Measurements from ENCODE around the gene AMBN. TPM values are rescaled to one million over a fixed set of nuclear protein-coding genes. Genes with fewer than 3 reads are reported as not detected.

AMBN gene
- total and polyA plus RNA-seq, 2 of the 13 experiments (the other 11 are each of a cell fraction or from before 2014, with no cell fraction given): not detected

DNA sequence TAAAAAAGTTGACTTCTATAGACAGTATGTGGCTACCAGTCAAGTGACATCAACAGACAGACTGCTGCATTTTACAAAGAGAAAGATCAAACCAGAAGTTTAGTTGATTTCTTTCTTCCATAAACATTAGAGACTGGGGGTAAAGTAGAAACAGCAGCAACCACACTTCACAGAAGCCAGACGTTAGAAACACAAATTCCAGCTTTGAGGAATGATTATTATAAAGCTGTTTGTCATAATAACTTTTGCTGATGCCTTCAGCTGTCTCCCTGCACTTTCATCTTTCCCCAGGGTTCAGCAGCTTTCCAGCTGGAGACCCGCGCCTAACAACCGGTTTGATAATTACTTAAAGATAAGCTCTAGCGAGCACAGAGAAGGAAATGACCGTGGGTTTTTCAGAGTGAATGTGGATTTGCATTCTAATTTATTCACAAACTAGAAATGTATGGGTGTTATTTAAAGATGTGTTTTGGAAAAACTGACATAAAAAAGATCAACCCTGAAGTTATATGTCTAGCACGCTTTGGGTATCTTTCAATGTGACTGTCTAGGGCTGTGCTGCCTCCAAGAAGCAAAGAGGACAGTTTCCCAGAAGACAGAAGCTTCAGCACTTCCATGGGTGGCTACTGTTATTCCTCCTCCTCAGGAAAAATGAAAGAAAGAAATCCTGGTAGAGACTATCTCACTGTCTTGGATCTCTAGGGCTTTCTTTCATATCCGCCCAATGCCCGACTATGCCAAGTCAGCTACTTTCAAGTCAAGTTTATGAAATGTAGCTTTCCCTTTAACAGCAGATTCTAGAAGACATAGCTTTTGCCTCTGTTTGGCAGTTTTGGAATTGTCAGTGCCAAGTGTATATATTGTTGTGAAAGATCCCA is 21.5 kb downstream of the AMBN start:
- no peak for TF ChIP-seq ZNF720 (CRISPR knock-in tag; IDR thresholded peaks at IDR 0.05)
- no peak for TF ChIP-seq KDM4B (CRISPR knock-in tag; IDR thresholded peaks at IDR 0.05)
- no peak for TF ChIP-seq SOX5 (CRISPR knock-in tag; IDR thresholded peaks at IDR 0.05; ENCODE audit: borderline replicate concordance)
- TF ChIP-seq, protein P1, sequence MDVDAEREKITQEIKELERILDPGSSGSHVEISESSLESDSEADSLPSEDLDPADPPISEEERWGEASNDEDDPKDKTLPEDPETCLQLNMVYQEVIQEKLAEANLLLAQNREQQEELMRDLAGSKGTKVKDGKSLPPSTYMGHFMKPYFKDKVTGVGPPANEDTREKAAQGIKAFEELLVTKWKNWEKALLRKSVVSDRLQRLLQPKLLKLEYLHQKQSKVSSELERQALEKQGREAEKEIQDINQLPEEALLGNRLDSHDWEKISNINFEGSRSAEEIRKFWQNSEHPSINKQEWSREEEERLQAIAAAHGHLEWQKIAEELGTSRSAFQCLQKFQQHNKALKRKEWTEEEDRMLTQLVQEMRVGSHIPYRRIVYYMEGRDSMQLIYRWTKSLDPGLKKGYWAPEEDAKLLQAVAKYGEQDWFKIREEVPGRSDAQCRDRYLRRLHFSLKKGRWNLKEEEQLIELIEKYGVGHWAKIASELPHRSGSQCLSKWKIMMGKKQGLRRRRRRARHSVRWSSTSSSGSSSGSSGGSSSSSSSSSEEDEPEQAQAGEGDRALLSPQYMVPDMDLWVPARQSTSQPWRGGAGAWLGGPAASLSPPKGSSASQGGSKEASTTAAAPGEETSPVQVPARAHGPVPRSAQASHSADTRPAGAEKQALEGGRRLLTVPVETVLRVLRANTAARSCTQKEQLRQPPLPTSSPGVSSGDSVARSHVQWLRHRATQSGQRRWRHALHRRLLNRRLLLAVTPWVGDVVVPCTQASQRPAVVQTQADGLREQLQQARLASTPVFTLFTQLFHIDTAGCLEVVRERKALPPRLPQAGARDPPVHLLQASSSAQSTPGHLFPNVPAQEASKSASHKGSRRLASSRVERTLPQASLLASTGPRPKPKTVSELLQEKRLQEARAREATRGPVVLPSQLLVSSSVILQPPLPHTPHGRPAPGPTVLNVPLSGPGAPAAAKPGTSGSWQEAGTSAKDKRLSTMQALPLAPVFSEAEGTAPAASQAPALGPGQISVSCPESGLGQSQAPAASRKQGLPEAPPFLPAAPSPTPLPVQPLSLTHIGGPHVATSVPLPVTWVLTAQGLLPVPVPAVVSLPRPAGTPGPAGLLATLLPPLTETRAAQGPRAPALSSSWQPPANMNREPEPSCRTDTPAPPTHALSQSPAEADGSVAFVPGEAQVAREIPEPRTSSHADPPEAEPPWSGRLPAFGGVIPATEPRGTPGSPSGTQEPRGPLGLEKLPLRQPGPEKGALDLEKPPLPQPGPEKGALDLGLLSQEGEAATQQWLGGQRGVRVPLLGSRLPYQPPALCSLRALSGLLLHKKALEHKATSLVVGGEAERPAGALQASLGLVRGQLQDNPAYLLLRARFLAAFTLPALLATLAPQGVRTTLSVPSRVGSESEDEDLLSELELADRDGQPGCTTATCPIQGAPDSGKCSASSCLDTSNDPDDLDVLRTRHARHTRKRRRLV (CRISPR knock-in tag; IDR thresholded peaks at IDR 0.05): no peak
- TF ChIP-seq, protein P2, sequence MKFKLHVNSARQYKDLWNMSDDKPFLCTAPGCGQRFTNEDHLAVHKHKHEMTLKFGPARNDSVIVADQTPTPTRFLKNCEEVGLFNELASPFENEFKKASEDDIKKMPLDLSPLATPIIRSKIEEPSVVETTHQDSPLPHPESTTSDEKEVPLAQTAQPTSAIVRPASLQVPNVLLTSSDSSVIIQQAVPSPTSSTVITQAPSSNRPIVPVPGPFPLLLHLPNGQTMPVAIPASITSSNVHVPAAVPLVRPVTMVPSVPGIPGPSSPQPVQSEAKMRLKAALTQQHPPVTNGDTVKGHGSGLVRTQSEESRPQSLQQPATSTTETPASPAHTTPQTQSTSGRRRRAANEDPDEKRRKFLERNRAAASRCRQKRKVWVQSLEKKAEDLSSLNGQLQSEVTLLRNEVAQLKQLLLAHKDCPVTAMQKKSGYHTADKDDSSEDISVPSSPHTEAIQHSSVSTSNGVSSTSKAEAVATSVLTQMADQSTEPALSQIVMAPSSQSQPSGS (CRISPR knock-in tag; IDR thresholded peaks at IDR 0.05): no peak
- no peak for TF ChIP-seq ZSCAN20 (CRISPR knock-in tag; IDR thresholded peaks at IDR 0.05; ENCODE audit: borderline replicate concordance)
- TF ChIP-seq KLF6 (CRISPR knock-in tag; IDR thresholded peaks at IDR 0.05): no peak
- peak in 1 of 2 experiments; percentile 67; a peak in 2 of 4 replicates for TF ChIP-seq MAFK (conservative IDR thresholded peaks at IDR 0.05 in 1 of 2, IDR thresholded peaks at IDR 0.05 in 1 of 2; ENCODE audit: low read length in 2 of 2)
- no peak for TF ChIP-seq IKZF1 (IDR thresholded peaks at IDR 0.05)
- TF ChIP-seq MTF1 (CRISPR knock-in tag; IDR thresholded peaks at IDR 0.05): no peak
- TF ChIP-seq MAFF (IDR thresholded peaks at IDR 0.05; ENCODE audit: low read depth, low read length): peak; percentile 36; the same call in 1 of the 2 replicates
- no peak for ATAC-seq
- Histone ChIP-seq H3K4me1 (ENCODE audit: insufficient read depth, low read length) (peaks cover 7% of the 10 kb centered on the region; the same call in 1 of the 2 replicates), H2AFZ (ENCODE audit: low read length) (no peak overlapping the region), H3K27ac (ENCODE audit: extremely low read length, insufficient read depth, low read length) (no peak overlapping the region), H3K27me3 (ENCODE audit: control insufficient read depth in 1 of 2, insufficient read depth in 2 of 2, low read length in 2 of 2) (peaks cover 0 to 3% of the 10 kb centered on the region in 2 experiments; a peak in 1 of 5 replicates), H3K9ac (ENCODE audit: insufficient read depth, low read depth, low read length) (no peak overlapping the region), H3K9me3 (ENCODE audit: low read length) (no peaks in the 10 kb centered on the region), H3K4me3 (replicated peaks in 1 of 3; ENCODE audit: insufficient read depth in 1 of 3, low read depth in 2 of 3, low read length in 3 of 3) (no peak overlapping the region), H3K36me3 (replicated peaks in 1 of 2; ENCODE audit: control insufficient read depth in 1 of 2, insufficient read depth in 2 of 2, low read length in 2 of 2) (no peaks in the 10 kb centered on the region), H3K79me2 (ENCODE audit: insufficient read depth, low read length) (no peaks in the 10 kb centered on the region), H4K20me1 (ENCODE audit: insufficient read depth, low read length) (no peaks in the 10 kb centered on the region), H3K4me2 (ENCODE audit: low read depth, low read length) (no peak overlapping the region)
- ChIA-PET CTCF (ENCODE audit: low intra/inter-chr PET ratio, low total read pairs) (no interaction called here), POLR2A (no interaction called here)
- BruUV-seq (replicated peaks): no TSS peak
- intact Hi-C loops (cut with micrococcal nuclease; ENCODE audit: unreplicated experiment): no loop called here
- in situ Hi-C loops (cut with HindIII; ENCODE audit: extremely low pct_ligation_motif_present, low pct_unique_long_range_greater_than_20kb): no loop called here
- FAIRE-seq: no peak
- DNase-seq (ENCODE audit: low spot score): no peak
- 16% methylated on average over 9 of the region's 9 CpGs for WGBS (ENCODE audit: low lambda C conversion rate)
